ENCODE results near the gene CEP83. TPM values are rescaled to one million over a fixed set of nuclear protein-coding genes. Genes with fewer than 3 reads are reported as not detected.
A peak's percentile ranks its signal among the peaks of the same experiment; 100 is the strongest.

Gene CEP83
- total RNA-seq, 4 donors from 2014 or later: 7.9 to 25.9 (median 11.4) TPM

DNA sequence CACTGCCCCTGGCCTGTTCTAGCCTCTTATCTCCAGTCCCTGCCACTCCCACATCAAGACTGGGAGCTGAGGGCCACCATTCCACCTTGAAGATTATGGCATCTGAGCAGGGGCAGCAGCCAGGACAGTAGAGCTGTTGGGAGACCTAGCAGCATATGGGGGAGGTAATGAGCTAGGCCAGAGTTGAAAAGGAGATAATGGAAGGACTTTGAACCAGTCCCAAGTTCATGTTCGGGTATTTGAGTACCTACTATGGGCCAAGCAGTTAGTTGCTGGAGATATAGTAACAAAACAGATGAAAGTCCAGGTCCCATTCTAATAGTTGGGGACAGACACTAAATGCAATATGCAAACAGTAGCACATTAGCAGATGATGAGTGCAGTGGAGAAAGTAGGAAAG is 159.8 kb downstream of the CEP83 start:
- TF ChIP-seq, protein P1, sequence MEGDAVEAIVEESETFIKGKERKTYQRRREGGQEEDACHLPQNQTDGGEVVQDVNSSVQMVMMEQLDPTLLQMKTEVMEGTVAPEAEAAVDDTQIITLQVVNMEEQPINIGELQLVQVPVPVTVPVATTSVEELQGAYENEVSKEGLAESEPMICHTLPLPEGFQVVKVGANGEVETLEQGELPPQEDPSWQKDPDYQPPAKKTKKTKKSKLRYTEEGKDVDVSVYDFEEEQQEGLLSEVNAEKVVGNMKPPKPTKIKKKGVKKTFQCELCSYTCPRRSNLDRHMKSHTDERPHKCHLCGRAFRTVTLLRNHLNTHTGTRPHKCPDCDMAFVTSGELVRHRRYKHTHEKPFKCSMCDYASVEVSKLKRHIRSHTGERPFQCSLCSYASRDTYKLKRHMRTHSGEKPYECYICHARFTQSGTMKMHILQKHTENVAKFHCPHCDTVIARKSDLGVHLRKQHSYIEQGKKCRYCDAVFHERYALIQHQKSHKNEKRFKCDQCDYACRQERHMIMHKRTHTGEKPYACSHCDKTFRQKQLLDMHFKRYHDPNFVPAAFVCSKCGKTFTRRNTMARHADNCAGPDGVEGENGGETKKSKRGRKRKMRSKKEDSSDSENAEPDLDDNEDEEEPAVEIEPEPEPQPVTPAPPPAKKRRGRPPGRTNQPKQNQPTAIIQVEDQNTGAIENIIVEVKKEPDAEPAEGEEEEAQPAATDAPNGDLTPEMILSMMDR (IDR thresholded peaks at IDR 0.05): no peak
- no peak for TF ChIP-seq POLR2A (IDR thresholded peaks at IDR 0.05)
- Histone ChIP-seq H3K4me1 (no peaks in the 10 kb centered on the region), H3K36me3 (peaks cover 0 to 40% (median 0%) of the 10 kb centered on the region in 3 donors), H3K4me3 (no peak overlapping the region), H3K27ac (no peak overlapping the region), H3K27me3 (no peaks in the 10 kb centered on the region), H3K9me3 (no peaks in the 10 kb centered on the region)
- no peak for DNase-seq
- intact Hi-C loops (cut with DNase I): no loop called here
- WGBS, 2 donors: 62 to 94% methylated on average over 1 of the region's 1 CpG

DNA sequence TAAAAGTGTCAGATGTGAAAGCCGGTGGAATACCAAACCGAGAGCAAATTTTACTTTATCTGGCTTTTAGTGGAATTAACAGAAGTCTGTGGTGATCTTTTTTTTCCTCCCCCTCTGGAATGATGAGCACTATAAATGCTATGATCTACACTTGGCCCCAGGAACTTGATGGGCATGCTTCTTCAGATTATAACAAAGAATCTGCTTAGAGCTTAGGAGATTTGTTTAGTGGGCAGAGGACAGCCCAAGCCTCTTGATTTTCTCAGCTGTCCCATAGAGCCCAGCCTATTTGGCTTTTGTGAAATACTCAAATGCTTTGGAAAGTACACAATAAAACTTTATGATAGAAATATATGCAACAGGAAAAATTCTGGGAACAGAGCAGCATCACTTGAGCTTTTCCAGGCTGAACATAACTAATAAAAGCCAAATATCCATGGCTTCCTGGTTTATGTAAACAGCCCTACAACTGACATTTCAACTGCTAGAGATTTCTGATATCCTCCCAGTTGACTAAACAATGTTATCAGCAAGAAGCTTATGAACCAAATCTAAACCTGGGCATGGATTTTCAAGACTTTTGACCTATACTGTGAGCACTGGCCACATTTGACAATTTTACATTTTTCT is 161.7 kb downstream of the CEP83 start:
- intact Hi-C loops (cut with DNase I): no loop called here
- no peak overlapping the region for H3K27ac ChIP-seq
- no peak for DNase-seq

DNA sequence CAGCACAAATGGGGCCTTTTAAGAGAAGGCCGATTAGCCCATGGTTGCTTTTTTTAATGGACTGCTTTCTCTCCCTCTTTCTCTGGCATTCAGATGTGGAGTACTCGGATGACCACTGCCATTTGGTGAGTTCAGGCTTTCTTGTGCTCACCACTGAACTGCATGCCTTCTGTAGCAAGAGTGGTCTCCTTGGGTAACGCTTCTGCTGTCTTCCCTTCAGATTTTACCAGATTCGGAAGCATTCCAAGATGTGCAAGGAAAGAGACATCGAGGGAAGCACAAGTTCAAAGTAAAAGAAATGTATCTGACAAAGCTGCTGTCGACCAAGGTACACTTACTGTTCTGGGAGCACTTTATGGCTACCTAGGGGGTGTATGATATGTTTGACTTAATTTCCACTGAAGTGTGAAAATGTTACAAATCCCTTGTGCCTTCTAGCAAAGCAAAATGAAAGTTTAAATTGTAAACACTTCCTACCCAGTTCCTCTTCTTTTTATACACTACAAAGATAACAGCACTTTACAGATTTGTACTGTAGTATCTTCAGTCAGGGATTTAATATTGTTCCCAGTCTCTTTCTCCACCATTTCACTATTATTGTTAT is 162.5 kb downstream of the CEP83 start:
- no peak overlapping the region for H3K4me3 ChIP-seq
- no peaks in the 10 kb centered on the region for H3K4me1 ChIP-seq
- no peaks in the 10 kb centered on the region for H3K27me3 ChIP-seq
- intact Hi-C loops (cut with DNase I): no loop called here
- 91 to 95% methylated on average over 5 to 6 of the region's 6 CpGs for WGBS, 2 donors
- TF ChIP-seq, protein P1 (IDR thresholded peaks at IDR 0.05): no peak
- no peak for TF ChIP-seq POLR2A (IDR thresholded peaks at IDR 0.05)
- peaks cover 0 to 28% (median 0%) of the 10 kb centered on the region in 3 donors for H3K36me3 ChIP-seq
- DNase-seq: no peak
- H3K9me3 ChIP-seq: no peaks in the 10 kb centered on the region
- H3K27ac ChIP-seq: no peak overlapping the region

More for the DNA sequence above, 161.7 kb downstream of the CEP83 start:
- Histone ChIP-seq H3K9me3 (no peaks in the 10 kb centered on the region), H3K4me3 (no peak overlapping the region), H3K36me3 (peaks cover 0 to 28% (median 0%) of the 10 kb centered on the region in 3 donors), H3K4me1 (no peaks in the 10 kb centered on the region), H3K27me3 (no peaks in the 10 kb centered on the region)
- TF ChIP-seq, protein P1 (IDR thresholded peaks at IDR 0.05): no peak
- TF ChIP-seq POLR2A (IDR thresholded peaks at IDR 0.05): no peak
- WGBS, 2 donors: 93 to 96% methylated on average over 2 of the region's 2 CpGs

DNA sequence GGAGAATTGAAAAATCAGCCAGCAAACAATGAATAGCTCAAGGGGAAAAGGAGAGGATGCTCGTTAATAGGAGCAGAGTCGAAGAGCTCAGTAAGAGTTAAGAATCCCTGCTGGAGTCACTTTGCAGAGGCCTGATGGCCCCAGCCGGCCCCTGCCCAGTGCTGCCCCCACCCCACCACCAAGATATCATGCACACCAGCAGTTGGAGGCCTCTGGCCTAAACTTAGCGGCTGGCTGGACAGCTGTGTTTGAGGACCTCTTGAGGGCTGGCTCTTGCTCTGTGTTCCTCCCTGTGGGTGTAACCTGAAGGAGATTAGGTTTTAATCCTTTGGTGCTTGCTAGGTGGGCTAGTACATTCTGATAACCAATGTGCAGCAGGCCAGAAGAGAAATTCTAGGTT is 169.3 kb downstream of the CEP83 start:
- TF ChIP-seq, protein P1 (IDR thresholded peaks at IDR 0.05): no peak
- TF ChIP-seq POLR2A (IDR thresholded peaks at IDR 0.05): no peak
- Histone ChIP-seq H3K27ac (peak overlapping the region in 2 of 4 donors; percentile 63 to 75), H3K27me3 (no peaks in the 10 kb centered on the region), H3K9me3 (no peaks in the 10 kb centered on the region), H3K36me3 (no peaks in the 10 kb centered on the region), H3K4me1 (peaks cover 0 to 18% (median 8%) of the 10 kb centered on the region in 3 donors), H3K4me3 (no peak overlapping the region)
- WGBS, 2 donors: 51 to 62% methylated on average over 4 of the region's 4 CpGs
- intact Hi-C loops (cut with DNase I): no loop called here
- no peak for DNase-seq

DNA sequence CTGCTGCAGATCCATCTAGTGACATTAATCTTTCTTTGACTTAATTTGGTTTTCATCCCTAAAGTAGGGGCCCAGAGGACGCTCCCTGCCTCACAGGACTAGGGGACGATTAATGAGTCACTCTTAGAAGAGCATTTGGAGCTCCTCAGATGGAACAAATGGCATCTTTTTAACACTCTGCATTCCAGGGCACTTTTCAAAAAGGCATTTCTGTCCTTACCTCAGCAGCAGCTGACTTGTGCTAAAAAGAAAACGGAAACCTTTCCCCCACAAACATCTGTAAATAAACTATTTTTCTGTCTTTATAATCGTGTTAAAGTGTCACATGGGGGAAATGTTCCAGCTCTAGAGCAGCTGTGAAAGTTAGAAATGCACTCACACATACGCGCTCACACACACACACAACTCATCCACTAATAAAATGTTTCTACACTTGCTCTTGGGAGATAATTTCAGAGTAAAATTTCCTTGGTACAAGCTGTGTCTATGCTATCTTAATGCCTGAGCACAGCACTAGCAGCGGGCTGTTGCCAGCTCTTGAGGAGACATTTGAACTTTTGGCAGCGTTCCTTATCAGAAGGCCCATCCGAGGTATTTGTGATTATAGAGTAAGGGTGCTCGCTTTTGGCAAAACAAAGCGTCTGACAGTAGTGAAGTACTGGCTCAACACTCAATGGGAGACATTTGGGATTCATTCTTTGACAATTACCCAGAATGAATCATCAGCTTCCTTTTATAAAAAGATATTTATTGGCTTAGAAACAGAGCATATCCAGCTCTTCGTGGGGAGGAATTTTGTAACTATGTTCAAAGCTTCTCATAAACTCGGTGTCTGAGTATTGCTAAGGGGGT is 170.0 kb downstream of the CEP83 start:
- no peak for TF ChIP-seq POLR2A (IDR thresholded peaks at IDR 0.05)
- TF ChIP-seq, protein P1 (IDR thresholded peaks at IDR 0.05): no peak
- H3K4me1 ChIP-seq: peaks cover 0 to 18% (median 8%) of the 10 kb centered on the region in 3 donors
- no peaks in the 10 kb centered on the region for H3K9me3 ChIP-seq
- intact Hi-C loops (cut with DNase I): no loop called here
- no peaks in the 10 kb centered on the region for H3K27me3 ChIP-seq
- WGBS, 2 donors: 34 to 44% methylated on average over 13 of the region's 13 CpGs
- no peak overlapping the region for H3K4me3 ChIP-seq
- H3K36me3 ChIP-seq: no peaks in the 10 kb centered on the region
- peak overlapping the region in 3 of 4 donors; percentile 44 to 78 (median 63) for H3K27ac ChIP-seq
- DNase-seq: no peak
